Measurements from ENCODE around the gene CHRNB4.

Gene CHRNB4

DNA sequence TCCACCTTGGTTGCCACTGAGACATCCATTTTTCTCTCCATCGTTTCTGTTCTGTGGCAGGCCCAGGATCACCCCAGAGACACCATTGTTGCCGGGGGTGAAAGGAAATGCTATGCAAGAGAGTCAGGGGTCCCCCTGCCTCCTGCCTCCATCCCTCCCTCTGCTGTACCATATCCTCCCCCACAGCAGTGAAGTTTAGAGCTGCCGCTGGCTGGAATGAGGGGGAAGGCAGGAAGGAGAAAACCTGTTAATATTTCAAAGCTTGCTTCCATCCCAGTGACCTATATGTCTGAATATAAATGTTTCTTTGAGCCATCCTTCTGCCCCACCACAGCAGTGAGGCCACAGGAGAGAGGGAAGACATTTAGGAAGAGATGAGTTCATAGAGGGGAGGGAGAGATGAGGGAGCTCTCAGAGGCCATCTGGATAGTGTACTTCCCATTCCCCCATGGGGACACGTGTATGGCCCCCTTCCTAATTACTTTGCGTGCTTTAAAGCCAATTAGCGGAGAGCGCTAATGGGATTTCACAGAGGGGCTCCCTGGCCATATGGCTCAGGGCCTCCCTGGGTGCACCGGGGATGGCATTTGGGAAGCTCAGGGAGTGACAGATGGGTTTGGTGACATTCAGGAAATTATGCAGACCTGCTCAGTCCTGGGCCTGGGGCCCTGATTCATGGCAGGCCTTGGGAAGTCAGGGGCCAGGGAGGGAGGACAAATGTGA is 40.4 kb upstream of the CHRNB4 start:
- H4K91ac ChIP-seq (ENCODE audit: low read depth, low read length): no peak overlapping the region
- H3K27ac ChIP-seq (ENCODE audit: low read depth, low read length): no peak overlapping the region
- H2AFZ ChIP-seq (ENCODE audit: insufficient read depth, low read length, poor library complexity): no peak overlapping the region
- H3K79me2 ChIP-seq (ENCODE audit: control insufficient read depth, insufficient read depth, low read length, poor library complexity): no peaks in the 10 kb centered on the region
- H3K4me1 ChIP-seq (ENCODE audit: control insufficient read depth in 1 of 2, insufficient read depth in 2 of 2, low read length in 2 of 2): no peaks in the 10 kb centered on the region
- H3K4me3 ChIP-seq (ENCODE audit: low read depth, low read length): no peak overlapping the region
- no peaks in the 10 kb centered on the region for H3K27me3 ChIP-seq (ENCODE audit: insufficient read depth, low read length)
- no peak overlapping the region for H4K8ac ChIP-seq (ENCODE audit: low read depth, low read length)
- no peak overlapping the region for H2BK12ac ChIP-seq (ENCODE audit: low read length)
- no peaks in the 10 kb centered on the region for H3K9me3 ChIP-seq (ENCODE audit: insufficient read depth, low read depth, low read length)
- no peak for DNase-seq
- H2BK5ac ChIP-seq (ENCODE audit: low read depth, low read length, poor library complexity): no peak overlapping the region
- H3K79me1 ChIP-seq (ENCODE audit: low read length): no peaks in the 10 kb centered on the region
- H3K9ac ChIP-seq (ENCODE audit: low read length): no peak overlapping the region
- no peak overlapping the region for H3K23ac ChIP-seq (ENCODE audit: low read length)
- H3K36me3 ChIP-seq (ENCODE audit: control insufficient read depth in 1 of 2, insufficient read depth in 2 of 2, low read length in 2 of 2): no peaks in the 10 kb centered on the region
- WGBS (ENCODE audit: extremely low coverage, insufficient coverage, insufficient read length): no CpG with 5 or more reads among the region's 8 CpGs
- no peak overlapping the region for H3K18ac ChIP-seq (ENCODE audit: low read length)
- H3K4me2 ChIP-seq (ENCODE audit: low read length): no peak overlapping the region
- H3K4ac ChIP-seq (ENCODE audit: low read depth, low read length): no peak overlapping the region
- no peak overlapping the region for H3K14ac ChIP-seq (ENCODE audit: low read length)
- no peak overlapping the region for H2AK5ac ChIP-seq (ENCODE audit: low read length)
- H2BK120ac ChIP-seq (ENCODE audit: insufficient read depth, low read length, poor library complexity): no peak overlapping the region
- no peak overlapping the region for H4K12ac ChIP-seq (ENCODE audit: low read depth, low read length)

DNA sequence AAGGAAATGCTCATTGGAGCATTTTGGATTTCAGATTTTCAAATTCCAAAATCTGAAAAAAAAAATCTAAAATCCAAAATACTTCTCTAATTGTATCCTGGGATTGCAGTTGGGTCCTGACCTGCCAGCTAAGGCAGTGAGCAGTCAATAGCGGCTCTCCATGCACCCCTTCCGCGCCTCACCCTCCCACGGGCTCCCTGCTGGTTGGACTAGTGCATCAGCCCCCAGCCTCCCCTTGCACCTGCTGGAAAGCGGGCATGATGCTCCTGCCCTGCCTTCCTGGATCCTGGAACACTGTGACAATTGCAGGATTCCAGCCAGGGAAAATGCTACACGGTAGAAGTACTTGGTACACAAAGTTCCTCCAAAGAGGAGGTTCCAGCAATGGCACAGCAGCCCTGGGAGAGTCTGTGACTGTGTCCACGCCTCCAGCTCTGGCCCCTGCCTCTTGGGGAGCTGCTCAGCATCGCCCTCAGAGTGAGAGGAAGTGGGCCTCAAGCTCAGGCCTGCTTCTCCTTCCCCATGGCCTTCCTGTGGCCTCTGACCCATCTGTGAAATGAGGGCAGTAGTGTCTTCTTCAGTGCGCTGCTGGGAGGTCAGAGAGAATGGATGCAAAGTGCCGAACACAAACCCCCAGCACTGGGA is 39.5 kb upstream of the CHRNB4 start:
- Histone ChIP-seq H4K12ac (ENCODE audit: low read depth, low read length) (no peak overlapping the region), H3K9me3 (ENCODE audit: insufficient read depth, low read depth, low read length) (no peaks in the 10 kb centered on the region), H3K4me1 (ENCODE audit: control insufficient read depth in 1 of 2, insufficient read depth in 2 of 2, low read length in 2 of 2) (no peaks in the 10 kb centered on the region), H2BK120ac (ENCODE audit: insufficient read depth, low read length, poor library complexity) (no peak overlapping the region), H4K91ac (ENCODE audit: low read depth, low read length) (no peak overlapping the region), H3K27ac (ENCODE audit: low read depth, low read length) (no peak overlapping the region), H2AFZ (ENCODE audit: insufficient read depth, low read length, poor library complexity) (no peak overlapping the region), H3K4me3 (ENCODE audit: low read depth, low read length) (no peak overlapping the region), H3K27me3 (ENCODE audit: insufficient read depth, low read length) (no peaks in the 10 kb centered on the region), H2BK5ac (ENCODE audit: low read depth, low read length, poor library complexity) (no peak overlapping the region), H3K36me3 (ENCODE audit: control insufficient read depth in 1 of 2, insufficient read depth in 2 of 2, low read length in 2 of 2) (no peaks in the 10 kb centered on the region), H2AK5ac (ENCODE audit: low read length) (no peak overlapping the region), H4K8ac (ENCODE audit: low read depth, low read length) (no peak overlapping the region), H3K18ac (ENCODE audit: low read length) (no peak overlapping the region), H3K4me2 (ENCODE audit: low read length) (no peak overlapping the region), H3K23ac (ENCODE audit: low read length) (no peak overlapping the region), H3K4ac (ENCODE audit: low read depth, low read length) (no peak overlapping the region), H3K79me1 (ENCODE audit: low read length) (no peaks in the 10 kb centered on the region), H2BK12ac (ENCODE audit: low read length) (no peak overlapping the region), H3K14ac (ENCODE audit: low read length) (no peak overlapping the region), H3K9ac (ENCODE audit: low read length) (no peak overlapping the region), H3K79me2 (ENCODE audit: control insufficient read depth, insufficient read depth, low read length, poor library complexity) (no peaks in the 10 kb centered on the region)
- DNase-seq: no peak
- no CpG with 5 or more reads among the region's 10 CpGs for WGBS (ENCODE audit: extremely low coverage, insufficient coverage, insufficient read length)

DNA sequence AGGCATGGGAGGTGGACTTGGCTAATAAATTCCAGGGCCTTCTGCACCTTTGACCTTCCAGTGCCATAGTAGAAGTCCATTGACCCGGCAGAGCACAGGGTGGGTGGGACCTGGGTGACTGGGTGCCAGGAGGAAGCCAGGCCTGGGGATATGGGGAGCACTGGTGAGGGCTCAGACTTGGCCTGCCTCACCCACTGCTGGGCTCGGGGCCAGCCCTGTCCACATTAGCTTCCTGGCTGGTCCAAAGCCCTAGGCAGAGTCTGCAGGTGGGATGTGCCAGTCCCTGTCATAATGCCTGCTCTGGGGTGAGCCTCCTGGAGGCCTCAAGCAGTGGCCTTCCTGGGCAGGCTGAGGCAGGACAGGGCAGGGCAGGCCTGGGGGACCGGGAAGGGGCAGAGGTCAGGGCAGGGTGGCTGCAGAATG is 38.1 kb upstream of the CHRNB4 start:
- H3K79me2 ChIP-seq (ENCODE audit: control insufficient read depth, insufficient read depth, low read length, poor library complexity): no peaks in the 10 kb centered on the region
- H4K12ac ChIP-seq (ENCODE audit: low read depth, low read length): no peak overlapping the region
- H3K18ac ChIP-seq (ENCODE audit: low read length): no peak overlapping the region
- no peak overlapping the region for H3K4ac ChIP-seq (ENCODE audit: low read depth, low read length)
- no peak overlapping the region for H3K4me3 ChIP-seq (ENCODE audit: low read depth, low read length)
- H3K4me2 ChIP-seq (ENCODE audit: low read length): no peak overlapping the region
- no CpG with 5 or more reads among the region's 3 CpGs for WGBS (ENCODE audit: extremely low coverage, insufficient coverage, insufficient read length)
- no peak overlapping the region for H3K9ac ChIP-seq (ENCODE audit: low read length)
- no peak overlapping the region for H2BK120ac ChIP-seq (ENCODE audit: insufficient read depth, low read length, poor library complexity)
- H3K27me3 ChIP-seq (ENCODE audit: insufficient read depth, low read length): no peaks in the 10 kb centered on the region
- no peak overlapping the region for H3K23ac ChIP-seq (ENCODE audit: low read length)
- no peaks in the 10 kb centered on the region for H3K79me1 ChIP-seq (ENCODE audit: low read length)
- no peak overlapping the region for H2BK5ac ChIP-seq (ENCODE audit: low read depth, low read length, poor library complexity)
- no peaks in the 10 kb centered on the region for H3K36me3 ChIP-seq (ENCODE audit: control insufficient read depth in 1 of 2, insufficient read depth in 2 of 2, low read length in 2 of 2)
- H3K14ac ChIP-seq (ENCODE audit: low read length): no peak overlapping the region
- H2BK12ac ChIP-seq (ENCODE audit: low read length): no peak overlapping the region
- H4K8ac ChIP-seq (ENCODE audit: low read depth, low read length): no peak overlapping the region
- H4K91ac ChIP-seq (ENCODE audit: low read depth, low read length): no peak overlapping the region
- H3K9me3 ChIP-seq (ENCODE audit: insufficient read depth, low read depth, low read length): no peaks in the 10 kb centered on the region
- no peaks in the 10 kb centered on the region for H3K4me1 ChIP-seq (ENCODE audit: control insufficient read depth in 1 of 2, insufficient read depth in 2 of 2, low read length in 2 of 2)
- no peak overlapping the region for H2AK5ac ChIP-seq (ENCODE audit: low read length)
- DNase-seq: no peak
- H2AFZ ChIP-seq (ENCODE audit: insufficient read depth, low read length, poor library complexity): no peak overlapping the region
- no peak overlapping the region for H3K27ac ChIP-seq (ENCODE audit: low read depth, low read length)

GRCh38 chr15:78676424-78677110 is 35.6 kb upstream of the CHRNB4 start:
- Histone ChIP-seq H3K9me3 (ENCODE audit: insufficient read depth, low read depth, low read length) (peaks cover 2% of the 10 kb centered on the region), H2BK12ac (ENCODE audit: low read length) (no peak overlapping the region), H3K4me2 (ENCODE audit: low read length) (no peak overlapping the region), H2AK5ac (ENCODE audit: low read length) (no peak overlapping the region), H4K12ac (ENCODE audit: low read depth, low read length) (no peak overlapping the region), H4K8ac (ENCODE audit: low read depth, low read length) (no peak overlapping the region), H3K36me3 (ENCODE audit: control insufficient read depth in 1 of 2, insufficient read depth in 2 of 2, low read length in 2 of 2) (no peaks in the 10 kb centered on the region), H4K91ac (ENCODE audit: low read depth, low read length) (no peak overlapping the region), H2BK5ac (ENCODE audit: low read depth, low read length, poor library complexity) (no peak overlapping the region), H3K14ac (ENCODE audit: low read length) (no peak overlapping the region), H2AFZ (ENCODE audit: insufficient read depth, low read length, poor library complexity) (no peak overlapping the region), H3K4ac (ENCODE audit: low read depth, low read length) (no peak overlapping the region), H3K79me2 (ENCODE audit: control insufficient read depth, insufficient read depth, low read length, poor library complexity) (no peaks in the 10 kb centered on the region), H3K23ac (ENCODE audit: low read length) (no peak overlapping the region), H3K27ac (ENCODE audit: low read depth, low read length) (no peak overlapping the region), H3K18ac (ENCODE audit: low read length) (no peak overlapping the region), H3K79me1 (ENCODE audit: low read length) (no peaks in the 10 kb centered on the region), H3K9ac (ENCODE audit: low read length) (no peak overlapping the region), H3K4me3 (ENCODE audit: low read depth, low read length) (no peak overlapping the region), H3K4me1 (ENCODE audit: control insufficient read depth in 1 of 2, insufficient read depth in 2 of 2, low read length in 2 of 2) (peaks cover 0 to 1% of the 10 kb centered on the region in 2 experiments), H3K27me3 (ENCODE audit: insufficient read depth, low read length) (no peaks in the 10 kb centered on the region), H2BK120ac (ENCODE audit: insufficient read depth, low read length, poor library complexity) (no peak overlapping the region)
- no CpG with 5 or more reads among the region's 12 CpGs for WGBS (ENCODE audit: extremely low coverage, insufficient coverage, insufficient read length)
- no peak for DNase-seq

Measured in trophoblast cell (in vitro differentiated cells and primary cell).